HUDEP-2 (cell line): Measurements from ENCODE around the gene DHRS1.
"Not testable (repeated sequence)": the region's sequence is repeated elsewhere in the genome, so short reads cannot be mapped to it uniquely, and the experiment has no call there.

ENCODE experiments used
- DNase-seq, 76 experiments: peaks; one replicate each; lab custom pipeline; 2025; ENCODE audit not compliant: unreplicated experiment in 76 of 76; lab: John Stamatoyannopoulos, UW

Gene DHRS1

DNA sequence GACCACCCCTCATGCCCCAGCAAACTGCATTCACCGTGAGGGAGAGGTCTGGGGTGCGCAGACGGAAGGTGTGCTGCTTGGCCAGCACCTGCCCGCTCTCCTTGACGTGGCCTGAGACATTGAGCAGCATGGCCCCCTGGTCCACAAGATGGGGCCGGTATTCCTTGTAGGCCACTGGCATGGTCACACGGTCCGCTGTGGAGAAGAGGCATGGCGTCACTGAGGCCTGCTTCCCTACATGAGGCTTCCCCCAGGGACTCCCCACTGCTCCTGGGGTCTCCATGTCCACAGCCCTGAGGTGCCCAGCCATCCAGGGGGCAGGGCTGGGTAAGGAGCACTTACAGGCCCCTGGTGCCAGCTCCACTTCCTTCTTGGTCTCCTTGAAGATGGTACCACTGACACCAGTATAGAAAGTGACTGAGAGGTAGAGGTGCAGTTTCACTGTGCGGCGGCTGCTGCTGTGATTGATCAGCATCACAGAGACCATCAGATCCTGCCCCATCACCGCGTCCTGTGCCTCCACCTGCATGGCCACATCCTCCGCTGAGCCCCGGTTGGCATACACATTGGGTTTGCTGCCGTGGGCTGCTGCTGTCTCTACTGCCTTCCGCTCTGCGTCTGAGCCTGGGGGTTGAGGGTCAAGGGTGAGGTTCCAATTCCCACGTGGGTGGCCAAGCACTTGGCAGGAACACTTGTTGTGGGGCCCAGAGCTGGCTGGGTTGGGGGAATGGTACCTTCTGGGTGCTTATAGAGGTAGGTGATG, 44.8 kb downstream of the DHRS1 start:
- DNase-seq = no peak

DNA sequence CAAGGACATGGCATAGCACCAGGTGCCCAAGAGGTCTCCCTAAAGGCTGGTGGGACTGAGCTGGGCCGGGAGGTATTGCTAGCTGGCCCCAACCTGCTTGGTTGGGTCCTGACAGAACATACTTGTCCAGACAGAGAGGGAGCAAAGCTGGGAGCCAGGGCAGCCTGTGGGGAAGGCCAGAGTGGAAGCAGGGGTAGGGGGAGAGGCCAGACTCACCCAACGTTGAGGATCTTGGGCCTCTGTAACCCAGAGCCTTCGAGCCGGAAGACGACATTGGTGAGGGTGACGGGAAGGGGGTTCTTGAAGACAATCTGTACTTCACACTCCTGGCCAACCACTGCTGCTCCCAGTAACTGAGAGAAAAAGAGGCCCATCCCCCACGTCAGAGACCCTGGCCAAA, 45.6 kb downstream of the DHRS1 start:
- no peak for DNase-seq

DNA sequence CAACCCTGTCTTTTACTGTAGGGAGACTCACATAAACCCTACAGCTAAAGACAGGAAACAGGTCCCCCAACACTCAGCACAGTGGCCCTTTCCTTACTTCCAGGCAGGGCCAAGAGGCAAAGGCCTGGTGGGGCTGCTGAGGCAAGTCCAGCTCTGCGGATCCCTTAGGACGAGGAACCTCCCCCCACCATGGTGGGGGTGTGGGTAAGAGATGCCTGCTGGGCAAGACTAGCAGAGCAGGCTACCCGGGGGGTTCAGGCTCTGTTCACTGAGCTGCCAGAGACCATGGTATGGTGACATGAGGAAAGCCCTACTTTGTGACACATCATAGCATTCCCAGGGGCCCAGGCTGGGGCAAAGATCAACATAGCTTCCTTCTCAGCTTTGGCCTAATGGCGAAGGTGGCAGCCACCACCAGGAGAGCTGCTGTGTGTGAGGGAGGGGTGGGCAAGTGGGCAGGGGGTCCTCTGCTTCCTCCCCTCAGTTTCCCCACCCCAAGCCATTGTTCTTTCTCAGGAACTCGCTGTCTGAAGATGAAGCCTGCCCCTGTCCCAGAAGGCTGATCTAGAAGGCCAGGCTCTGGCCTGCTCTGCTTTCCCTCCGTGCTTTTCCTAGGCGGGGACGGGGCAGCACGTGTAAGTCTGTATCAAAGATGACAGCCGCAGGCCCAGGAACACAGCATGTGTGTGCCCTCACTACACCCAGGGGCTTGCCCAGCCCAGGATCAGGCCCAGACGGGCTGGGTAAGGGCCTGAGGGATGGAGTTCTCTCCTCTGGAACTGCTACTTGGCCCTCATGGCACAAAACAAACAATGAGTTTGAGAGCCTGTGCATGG, 47.1 kb downstream of the DHRS1 start:
- no peak for DNase-seq

DNA sequence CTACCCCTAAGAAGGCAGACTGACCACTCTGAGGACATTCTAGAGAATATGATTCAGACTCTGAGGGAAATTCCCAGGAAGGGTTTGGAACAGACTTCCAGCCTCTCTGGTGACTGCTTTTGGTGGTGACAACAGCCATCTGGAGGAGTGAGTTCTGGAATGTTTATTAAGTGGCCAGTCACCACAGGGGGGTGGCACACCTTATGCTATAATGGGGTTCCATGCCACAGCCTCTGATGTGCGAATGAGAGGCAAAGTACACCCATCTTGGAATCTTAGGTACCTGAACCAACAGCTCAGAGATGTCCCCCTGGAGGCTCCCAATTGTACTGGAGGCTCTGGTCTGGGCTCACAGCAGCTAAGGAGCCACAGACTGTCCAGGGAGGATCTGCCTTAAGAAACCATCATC, 47.7 kb downstream of the DHRS1 start:
- DNase-seq = no peak

DNA sequence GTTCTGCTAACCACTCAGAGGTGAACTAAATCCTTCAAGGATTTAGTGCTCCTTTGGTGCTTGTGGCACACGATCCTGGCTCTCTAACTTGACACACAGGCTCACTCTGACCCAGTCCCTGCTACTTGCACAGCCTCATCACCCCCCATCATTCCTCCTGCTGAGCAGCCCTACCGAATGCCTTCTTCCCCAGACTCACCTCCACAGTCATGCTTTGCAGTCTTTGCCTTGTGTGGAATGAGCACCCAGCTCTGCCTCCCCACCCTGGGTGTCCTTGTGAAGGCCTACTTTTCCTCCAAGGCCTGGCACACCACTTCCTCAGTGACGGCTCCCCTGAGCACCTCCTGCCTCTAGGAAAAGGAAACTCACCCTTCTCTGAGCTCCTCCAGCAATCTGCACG, 49.2 kb downstream of the DHRS1 start:
- DNase-seq = no peak

DNA sequence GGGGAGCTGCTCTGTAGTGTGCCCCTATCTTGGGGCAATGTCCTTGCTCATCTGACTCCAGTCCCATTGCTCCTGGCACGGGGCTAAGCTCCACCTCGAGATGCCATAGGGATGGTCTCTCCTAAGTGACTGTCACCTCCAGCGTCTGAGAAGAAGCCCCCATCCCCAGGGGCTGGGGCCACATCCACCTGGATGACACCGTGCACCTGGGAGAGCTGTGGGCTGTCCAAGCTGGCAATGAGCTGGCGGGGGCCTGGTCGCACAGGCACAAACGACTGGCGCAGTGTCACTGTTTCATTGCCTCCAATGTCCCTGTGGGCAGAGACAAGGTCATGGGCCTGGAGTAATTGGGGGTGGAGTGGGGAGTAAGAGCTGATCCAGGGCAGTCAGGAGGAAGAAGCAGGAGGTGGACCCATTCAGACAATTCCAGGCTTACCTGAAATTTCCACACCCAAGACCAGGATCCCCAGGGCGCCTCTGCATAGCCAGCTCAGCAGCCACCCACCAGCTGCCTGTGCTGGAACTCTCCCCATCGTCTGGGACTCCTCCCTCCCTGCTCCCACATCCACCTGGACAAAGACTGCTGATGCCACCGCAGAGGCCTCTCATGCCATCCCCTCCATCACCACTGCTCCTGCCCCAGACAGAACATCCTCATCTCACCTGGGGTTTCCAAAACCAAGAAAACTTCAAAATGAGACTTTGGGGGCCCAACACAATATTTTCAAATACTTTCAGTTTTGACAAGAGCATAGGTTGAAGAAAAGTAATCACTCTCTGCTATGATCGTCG, 50.2 kb downstream of the DHRS1 start:
- no peak for DNase-seq

DNA sequence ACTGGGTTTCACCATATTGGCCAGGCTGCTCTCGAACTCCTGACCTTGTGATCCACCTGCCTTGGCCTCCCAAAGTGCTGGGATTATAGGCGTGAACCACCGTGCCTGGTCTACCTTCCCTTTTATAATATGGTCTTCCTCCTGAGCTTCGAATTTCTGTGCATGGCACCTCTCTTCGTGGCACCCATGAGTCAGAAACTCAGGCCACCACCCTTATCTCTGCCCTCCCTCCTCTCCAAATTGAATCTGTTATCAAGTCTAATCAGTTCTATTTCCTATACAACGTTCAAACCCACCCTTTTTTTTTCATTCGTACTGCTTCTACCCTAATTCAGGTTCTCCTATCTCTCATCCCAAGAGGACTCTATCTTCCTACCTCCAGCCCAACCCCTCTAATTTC, 52.2 kb downstream of the DHRS1 start:
- DNase-seq = peak in 41 of 76 experiments; percentile 5 to 78 (median 30)

DNA sequence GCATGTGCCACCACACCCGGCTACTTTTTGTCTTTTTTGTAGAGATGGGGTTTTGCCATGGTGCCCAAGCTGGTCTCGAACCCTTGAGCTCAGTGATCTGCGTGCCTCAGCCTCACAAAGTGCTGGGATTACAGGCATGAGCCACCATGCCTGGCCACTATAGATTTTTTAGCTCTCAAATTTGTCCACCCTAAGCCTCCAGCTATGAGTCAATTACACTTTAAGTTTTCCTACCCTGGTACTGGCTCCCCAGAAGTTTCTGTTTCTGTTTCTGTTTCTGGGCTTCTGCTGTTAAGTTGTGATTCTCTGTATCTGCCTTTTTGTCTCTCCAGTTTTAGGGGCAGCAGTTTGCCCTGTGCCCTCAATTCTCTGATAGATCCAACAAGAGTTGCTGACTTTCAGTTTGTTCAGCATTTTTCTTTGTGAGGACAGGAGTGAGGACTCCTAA, 52.8 kb downstream of the DHRS1 start:
- no peak for DNase-seq

DNA sequence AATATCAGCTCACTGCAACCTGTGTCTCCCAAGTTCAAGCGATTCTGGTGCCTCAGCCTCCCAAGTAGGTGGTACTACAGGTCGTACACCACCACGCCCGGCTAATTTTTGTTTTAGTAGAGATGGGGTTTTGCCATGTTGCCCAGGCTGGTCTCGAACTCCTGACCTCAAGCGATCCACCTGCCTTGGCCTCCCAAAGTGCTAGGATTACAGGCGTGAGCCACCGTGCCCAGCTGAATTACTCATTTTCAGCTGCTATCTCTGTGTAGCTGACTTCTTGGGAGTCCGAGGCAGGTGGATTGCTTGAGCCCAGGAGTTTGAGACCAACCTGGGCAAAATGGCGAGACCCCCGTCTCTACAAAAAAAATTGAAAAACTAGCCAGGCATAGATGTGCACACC, 54.2 kb downstream of the DHRS1 start:
- not testable (repeated sequence) for DNase-seq

DNA sequence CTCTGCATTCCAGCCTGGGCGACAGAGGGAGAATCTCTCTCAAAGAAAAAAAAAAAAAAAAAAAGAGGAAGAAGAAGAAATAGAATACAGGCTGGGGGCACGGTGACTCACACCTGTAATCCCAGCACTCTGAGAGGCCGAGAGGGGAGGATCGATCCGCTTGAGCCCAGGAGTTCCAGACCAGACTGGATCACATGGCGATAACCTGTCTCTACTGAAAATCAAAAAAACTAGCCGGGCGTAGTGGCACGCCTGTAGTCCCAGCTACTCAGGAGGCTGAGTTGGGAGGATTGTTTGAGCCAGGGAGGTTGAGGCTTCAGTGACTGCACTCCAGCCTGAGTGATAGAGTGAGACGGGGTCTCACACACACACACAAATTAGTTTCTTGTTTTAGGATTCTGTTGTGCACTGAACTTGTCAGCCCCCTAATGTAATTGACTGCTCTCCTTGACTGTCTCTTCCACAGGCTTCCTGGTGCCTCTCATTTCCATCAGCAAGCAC, 56.2 kb downstream of the DHRS1 start:
- peak in 1 of 76 experiments; percentile 47 for DNase-seq

DNA sequence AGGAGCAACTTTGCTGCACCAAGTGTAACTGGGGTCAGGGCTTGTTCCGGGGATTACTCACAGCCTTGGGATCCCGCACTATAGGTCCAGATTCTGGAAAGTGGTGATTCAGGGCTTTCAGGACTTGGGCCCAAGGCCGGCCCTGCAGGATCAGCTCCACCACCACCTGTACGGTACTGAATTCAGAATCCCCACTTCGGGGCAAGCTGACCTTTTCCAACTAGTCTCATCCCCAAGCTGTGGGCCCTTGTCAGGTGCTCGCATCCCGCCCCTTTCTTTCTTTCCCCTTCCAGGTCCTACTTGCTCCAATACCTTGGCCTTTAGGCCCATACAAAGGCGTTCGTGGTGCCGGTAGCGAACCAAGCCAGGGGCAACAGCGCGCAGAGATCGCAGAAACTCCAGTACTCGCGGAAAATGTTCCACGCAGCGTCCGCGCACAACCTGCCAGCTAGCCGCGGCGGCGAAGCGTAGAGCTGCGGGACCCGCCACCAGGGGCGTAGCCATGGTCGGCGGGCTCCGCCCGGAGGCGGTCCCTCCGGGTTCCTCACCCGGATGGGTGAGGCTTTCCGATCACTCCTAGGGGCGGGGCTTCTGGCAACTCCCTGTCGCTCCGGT, 57.6 kb downstream of the DHRS1 start:
- peak in 68 of 76 experiments; percentile 71 to 98 (median 91) for DNase-seq
